H9 (cell line): ENCODE results near the gene OAS2. TPM values are rescaled to one million over a fixed set of nuclear protein-coding genes. Genes with fewer than 3 reads are reported as not detected.

Source experiments
- DNase-seq: peaks from one replicate; pipeline ENCODE4 v3.0.0-alpha.2; 2017
- H2AFZ ChIP-seq: one replicate; pipeline ENCODE4 v1.6.1; 2013; ENCODE audit warnings: mild to moderate bottlenecking, low read length, control low read depth, moderate library complexity
- H2AK5ac ChIP-seq: 2 replicates; pipeline ENCODE4 v1.6.1; 2013; ENCODE audit warnings: low read length, control low read depth, mixed read lengths; ENCODE audit not compliant: insufficient read length
- H2BK120ac ChIP-seq: one replicate; pipeline ENCODE4 v1.6.1; 2013; ENCODE audit warnings: low read depth, mild to moderate bottlenecking, low read length, control low read depth, inconsistent platforms; ENCODE audit not compliant: poor library complexity, severe bottlenecking
- H2BK12ac ChIP-seq: 2 replicates; pipeline ENCODE4 v1.6.1; 2013; ENCODE audit warnings: low read length, control low read depth, mixed read lengths, low read depth; ENCODE audit not compliant: insufficient read length
- H2BK15ac ChIP-seq: 2 replicates; pipeline ENCODE4 v1.6.1; 2013; ENCODE audit warnings: low read depth, low read length, control low read depth
- H2BK20ac ChIP-seq: one replicate; pipeline ENCODE4 v1.6.1; 2013; ENCODE audit warnings: low read depth, mild to moderate bottlenecking, low read length, control low read depth, inconsistent platforms; ENCODE audit not compliant: poor library complexity, severe bottlenecking
- H2BK5ac ChIP-seq: 2 replicates; pipeline ENCODE4 v1.6.1; 2013; ENCODE audit warnings: low read length, control low read depth, mixed read lengths; ENCODE audit not compliant: insufficient read length
- H3K14ac ChIP-seq: 2 replicates; pipeline ENCODE4 v1.6.1; 2013; ENCODE audit warnings: low read length, control low read depth; ENCODE audit not compliant: insufficient read depth
- H3K18ac ChIP-seq: 2 replicates; pipeline ENCODE4 v1.6.1; 2013; ENCODE audit warnings: low read depth, mild to moderate bottlenecking, mixed read lengths, low read length, control low read depth; ENCODE audit not compliant: insufficient read length
- H3K23ac ChIP-seq: 2 replicates; pipeline ENCODE4 v1.6.1; 2013; ENCODE audit warnings: low read length, control low read depth, mixed read lengths, low read depth; ENCODE audit not compliant: insufficient read length
- H3K23me2 ChIP-seq: 2 replicates; pipeline ENCODE4 v1.6.1; 2013; ENCODE audit warnings: low read depth, mild to moderate bottlenecking, mixed read lengths, low read length, control low read depth; ENCODE audit not compliant: insufficient read length, poor library complexity, severe bottlenecking
- H3K27ac ChIP-seq: 2 replicates; pipeline ENCODE4 v1.5.1; 2013; ENCODE audit warnings: low read length, control low read depth, mixed read lengths, low read depth; ENCODE audit not compliant: insufficient read length
- H3K27me3 ChIP-seq: 2 replicates; pipeline ENCODE4 v1.6.1; 2013; ENCODE audit warnings: low read length, control low read depth, inconsistent platforms; ENCODE audit not compliant: insufficient read depth
- H3K4ac ChIP-seq: 2 replicates; pipeline ENCODE4 v1.6.1; 2013; ENCODE audit warnings: low read depth, mild to moderate bottlenecking, control low read depth, inconsistent platforms, low read length, moderate library complexity
- H3K4me1 ChIP-seq: 2 replicates; pipeline ENCODE4 v1.6.1; 2013; ENCODE audit warnings: low read length, control low read depth, inconsistent platforms; ENCODE audit not compliant: insufficient read depth
- H3K4me2 ChIP-seq: 2 replicates; pipeline ENCODE4 v1.6.1; 2013; ENCODE audit warnings: low read length, control low read depth, mixed read lengths; ENCODE audit not compliant: insufficient read length, insufficient read depth
- H3K56ac ChIP-seq: 2 replicates; pipeline ENCODE4 v1.6.1; 2013; ENCODE audit warnings: low read depth, mild to moderate bottlenecking, mixed read lengths, low read length, control low read depth; ENCODE audit not compliant: insufficient read length
- H3K79me1 ChIP-seq: 2 replicates; pipeline ENCODE4 v1.6.1; 2013; ENCODE audit warnings: low read depth, mild to moderate bottlenecking, moderate library complexity, low read length, control low read depth, inconsistent platforms; ENCODE audit not compliant: insufficient read depth, poor library complexity, severe bottlenecking
- H3K79me2 ChIP-seq: 2 replicates; pipeline ENCODE4 v1.6.1; 2013; ENCODE audit warnings: low read length, control low read depth, inconsistent platforms; ENCODE audit not compliant: insufficient read depth
- H3K9ac ChIP-seq: 2 replicates; pipeline ENCODE4 v1.6.1; 2013; ENCODE audit warnings: low read length, control low read depth, mixed read lengths; ENCODE audit not compliant: insufficient read length; ENCODE audit errors: extremely low read depth
- H3K9me3 ChIP-seq: one replicate; pipeline ENCODE4 v1.6.1; 2013; ENCODE audit warnings: low read depth, low read length, inconsistent platforms; ENCODE audit not compliant: control insufficient read depth
- H3T11ph ChIP-seq: one replicate; pipeline ENCODE4 v1.6.1; 2013; ENCODE audit warnings: mild to moderate bottlenecking, low read length, control low read depth, inconsistent platforms
- H4K20me1 ChIP-seq: one replicate; pipeline ENCODE4 v1.6.1; 2013; ENCODE audit not compliant: control insufficient read depth, insufficient read length, insufficient read depth
- H4K5ac ChIP-seq: 2 replicates; pipeline ENCODE4 v1.6.1; 2013; ENCODE audit warnings: low read depth, mild to moderate bottlenecking, mixed read lengths, low read length, control low read depth; ENCODE audit not compliant: insufficient read length
- H4K8ac ChIP-seq: replicated peaks from 2 replicates; pipeline ENCODE4 v1.6.1; 2013; ENCODE audit warnings: low read length, control low read depth, mixed read lengths, low read depth; ENCODE audit not compliant: insufficient read length
- H4K91ac ChIP-seq: 2 replicates; pipeline ENCODE4 v1.6.1; 2013; ENCODE audit warnings: low read depth, mild to moderate bottlenecking, moderate library complexity, mixed read lengths, low read length, control low read depth; ENCODE audit not compliant: insufficient read length
- H3K27ac Mint-ChIP-seq, 3 experiments: 2 replicates in 2 of 3; 3 replicates in 1 of 3; pipeline ENCODE4 v1.8.0; 2020 to 2021; ENCODE audit warnings: mixed read lengths in 3 of 3, mild to moderate bottlenecking in 1 of 3, moderate library complexity in 1 of 3
- H3K27me3 Mint-ChIP-seq: 2 replicates; pipeline ENCODE4 v1.8.0; 2021; ENCODE audit warnings: low read depth, mild to moderate bottlenecking, moderate library complexity, mixed read lengths
- H3K36me3 Mint-ChIP-seq, 3 experiments: 2 replicates in 2 of 3; 3 replicates in 1 of 3; pipeline ENCODE4 v1.8.0; 2020 to 2021; ENCODE audit warnings: low read depth in 3 of 3, mixed read lengths in 3 of 3; ENCODE audit not compliant: insufficient read depth in 1 of 3
- H3K4me1 Mint-ChIP-seq, 2 experiments: 2 replicates each; pipeline ENCODE4 v1.8.0; 2020; ENCODE audit warnings: mixed read lengths in 2 of 2
- H3K4me3 Mint-ChIP-seq, 2 experiments: 2 replicates in 1 of 2; 3 replicates in 1 of 2; pipeline ENCODE4 v1.8.0; 2020 to 2021; ENCODE audit warnings: mild to moderate bottlenecking in 2 of 2, mixed read lengths in 2 of 2, moderate library complexity in 1 of 2
- H3K9me3 Mint-ChIP-seq, 2 experiments: 2 replicates in 1 of 2; 3 replicates in 1 of 2; pipeline ENCODE4 v1.8.0; 2020; ENCODE audit warnings: mild to moderate bottlenecking in 2 of 2, mixed read lengths in 2 of 2, moderate library complexity in 1 of 2
- CTCF ChIP-seq: fragments of 200-600 bp; sonication (generic); conservative IDR thresholded peaks from 3 replicates; pipeline ENCODE4 v1.8.0; 2021; ENCODE audit warnings: antibody characterized with exemption, mild to moderate bottlenecking
- WGBS: extraction: QIAGEN DNeasy Blood & Tissue Kit; methylation state at CpG from one replicate; pipeline ENCODE4 v1.1.7; 2013; ENCODE audit warnings: missing lambda C conversion rate, low lambda C conversion rate, mixed read lengths; ENCODE audit not compliant: insufficient read length; ENCODE audit errors: extremely low coverage; 5-methylcytosine and 5-hydroxymethylcytosine counted together
- total RNA-seq: library from RNA; stranded (reverse); gene quantifications from 2 replicates; pipeline ENCODE4 v1.2.1, GENCODE V29; 2021

The OAS2 gene
- total RNA-seq, 1 experiment from 2014 or later: not detected

GRCh38 chr12:113027726-113028125 is 49.4 kb downstream of the OAS2 start:
- H2BK15ac ChIP-seq: no peak overlapping the region
- no peak overlapping the region for H2BK5ac ChIP-seq
- no peaks in the 10 kb centered on the region for H3K79me2 ChIP-seq

More at GRCh38 chr12:113027726-113028125, 49.4 kb downstream of the OAS2 start:
- no peak overlapping the region for H3K56ac ChIP-seq
- no peak for DNase-seq
- no peak overlapping the region for H2BK120ac ChIP-seq
- no peak overlapping the region for H4K91ac ChIP-seq
- no peaks in the 10 kb centered on the region for H3K79me1 ChIP-seq
- H3K4me2 ChIP-seq: no peak overlapping the region
- no peak overlapping the region for H2BK12ac ChIP-seq
- no peak overlapping the region for H3K14ac ChIP-seq
- H3K27ac ChIP-seq: no peak overlapping the region
- no peaks in the 10 kb centered on the region; the same call in 1 of the 2 replicates for H3K4me1 ChIP-seq
- no peaks in the 10 kb centered on the region for H3K23me2 ChIP-seq
- peaks cover 7% of the 10 kb centered on the region for H3K27me3 Mint-ChIP-seq
- peaks cover 6 to 12% of the 10 kb centered on the region in 2 experiments for H3K9me3 Mint-ChIP-seq
- H3K36me3 Mint-ChIP-seq: 0 out of 7 replicates have a peak, but pooled peaks cover 0 to 3% (median 0%) of the 10 kb centered on the region in 3 experiments
- H3K27ac Mint-ChIP-seq: no peak overlapping the region
- no peak for TF ChIP-seq CTCF
- H3K23ac ChIP-seq: no peak overlapping the region
- H3K27me3 ChIP-seq: no peaks in the 10 kb centered on the region
- H2AFZ ChIP-seq: no peak overlapping the region
- H2BK20ac ChIP-seq: no peak overlapping the region
- no peak overlapping the region for H3K4me3 Mint-ChIP-seq
- no peak overlapping the region for H4K8ac ChIP-seq
- H4K5ac ChIP-seq: no peak overlapping the region
- no peak overlapping the region for H3K18ac ChIP-seq
- H2AK5ac ChIP-seq: no peak overlapping the region
- WGBS: no CpG with 5 or more reads among the region's 4 CpGs
- H3T11ph ChIP-seq: no peak overlapping the region
- no peaks in the 10 kb centered on the region for H4K20me1 ChIP-seq
- peaks cover 6% of the 10 kb centered on the region in 2 experiments for H3K4me1 Mint-ChIP-seq
- no peak overlapping the region for H3K9ac ChIP-seq
- no peak overlapping the region for H3K4ac ChIP-seq
- H3K9me3 ChIP-seq: no peaks in the 10 kb centered on the region
